Cortex of kidney (tissue), 1 donor: ENCODE results near the gene SAP130.

Experiments
- DNase-seq: peaks from one replicate; lab custom pipeline; 2025; lab: John Stamatoyannopoulos, UW

Gene SAP130

GRCh38 chr2:128027801-128028667 lies at the start of gene SAP130:
Gene SAP130 (minus strand): TSS chr2:128028059. CDS start chr2:128026292, 1,767 bp downstream.
- peak; percentile 93 for DNase-seq

DNA sequence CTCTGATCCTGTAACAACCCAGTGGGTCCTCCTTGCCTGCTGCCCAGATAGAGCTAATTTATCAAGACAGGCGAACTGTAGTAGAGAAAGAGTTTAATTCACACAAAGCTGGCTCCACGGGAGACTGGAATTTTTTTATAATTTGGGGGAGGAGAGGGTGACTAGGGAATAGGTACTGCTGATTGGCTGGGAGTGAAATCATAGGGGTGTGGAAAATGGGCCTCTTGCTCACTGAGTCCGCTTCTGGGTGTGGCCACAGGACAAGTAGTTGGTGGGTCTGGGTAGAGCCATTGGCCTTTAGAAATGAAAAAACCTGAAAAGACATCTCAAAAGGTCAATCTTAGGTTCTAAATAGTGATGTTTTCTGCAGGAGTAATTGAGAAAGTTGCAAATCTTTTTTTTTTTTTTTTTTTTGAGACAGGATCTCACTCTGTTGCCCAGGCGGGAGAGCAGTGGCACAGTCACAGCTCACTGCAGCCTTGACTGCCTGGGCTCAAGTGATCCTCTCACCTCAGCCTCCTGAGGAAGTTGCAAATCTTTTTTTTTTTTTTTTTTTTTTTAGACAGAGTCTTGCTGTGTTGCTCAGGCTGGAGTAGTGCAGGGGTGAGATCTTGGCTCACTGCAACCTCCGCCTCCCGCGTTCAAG lies 48.7 kb upstream of the SAP130 start:
- DNase-seq: no peak

DNA sequence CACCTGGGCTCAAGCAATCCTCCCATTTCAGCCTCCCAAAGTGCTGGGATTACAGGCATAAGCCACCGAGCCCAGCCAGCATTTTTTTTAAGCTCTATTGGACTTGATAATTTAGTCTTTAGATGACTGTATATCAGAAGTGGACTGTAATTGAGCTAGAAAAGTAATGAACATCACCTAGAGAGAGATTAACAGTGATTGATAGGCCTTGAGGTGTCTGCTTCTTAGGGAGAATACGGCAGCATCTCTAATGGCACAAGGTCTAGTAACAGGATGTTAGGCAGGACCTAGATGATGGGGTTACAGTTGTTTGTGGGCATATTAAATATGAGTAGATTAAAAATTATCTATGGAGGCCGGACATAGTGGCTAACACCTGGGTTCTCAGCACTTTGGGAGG lies 45.4 kb upstream of the SAP130 start:
- no peak for DNase-seq

DNA sequence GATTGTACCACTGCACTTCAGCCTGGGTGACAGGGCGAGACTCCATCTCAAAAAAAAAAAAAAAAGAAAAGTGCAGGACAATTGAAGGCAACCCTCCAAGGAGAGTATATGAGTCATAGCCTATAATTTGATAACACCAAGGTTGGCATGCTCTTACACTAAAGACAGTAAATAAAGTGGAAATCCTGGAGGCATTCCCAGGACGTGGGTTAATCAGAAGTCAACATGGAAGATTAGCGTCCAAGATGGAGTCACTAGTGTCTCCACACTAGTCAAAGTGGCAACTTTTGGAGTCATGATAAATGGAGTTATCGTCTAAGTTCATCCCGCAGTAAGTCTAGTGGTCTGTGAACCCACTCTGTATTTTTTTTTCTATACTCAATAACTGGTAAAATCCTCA lies 41.9 kb upstream of the SAP130 start:
- DNase-seq: no peak

DNA sequence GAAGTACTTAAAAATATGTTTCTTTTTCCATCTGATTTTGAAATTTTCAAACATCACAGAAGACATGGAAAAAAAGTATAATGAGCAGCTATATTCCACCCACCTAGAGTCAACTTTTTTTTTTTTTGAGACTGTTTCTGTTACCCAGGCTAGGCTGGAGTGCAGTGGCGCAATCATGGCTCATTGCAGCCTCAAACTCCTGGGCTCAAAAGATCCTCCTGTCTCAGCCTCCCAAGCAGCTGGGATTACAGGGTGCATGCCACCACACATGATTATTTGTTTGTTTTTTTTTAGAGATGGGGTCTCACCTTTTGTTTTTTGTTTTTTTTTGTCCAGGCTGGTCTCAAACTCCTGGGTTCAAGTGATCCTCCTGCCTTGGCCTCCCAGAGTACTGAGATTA lies 36.5 kb upstream of the SAP130 start:
- no peak for DNase-seq

DNA sequence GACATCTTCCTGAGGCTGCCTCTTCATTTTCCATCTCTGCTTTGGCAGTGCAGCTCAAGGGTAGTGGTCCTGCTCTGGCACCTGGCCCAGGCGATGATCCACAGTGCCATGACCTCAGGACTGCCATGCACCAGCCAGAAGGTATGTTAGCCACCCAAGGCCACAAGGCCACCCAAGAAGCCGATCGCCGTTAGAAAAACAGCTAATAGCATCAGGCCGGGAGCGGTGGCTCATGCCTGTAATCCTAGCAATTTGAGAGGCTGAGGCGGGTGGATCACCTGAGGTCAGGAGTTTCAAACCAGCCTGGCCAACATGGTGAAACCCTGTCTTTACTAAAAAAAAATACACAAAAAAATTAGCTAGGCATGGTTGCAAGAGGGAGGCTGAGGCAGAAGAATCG lies 34.7 kb upstream of the SAP130 start:
- DNase-seq: no peak

DNA sequence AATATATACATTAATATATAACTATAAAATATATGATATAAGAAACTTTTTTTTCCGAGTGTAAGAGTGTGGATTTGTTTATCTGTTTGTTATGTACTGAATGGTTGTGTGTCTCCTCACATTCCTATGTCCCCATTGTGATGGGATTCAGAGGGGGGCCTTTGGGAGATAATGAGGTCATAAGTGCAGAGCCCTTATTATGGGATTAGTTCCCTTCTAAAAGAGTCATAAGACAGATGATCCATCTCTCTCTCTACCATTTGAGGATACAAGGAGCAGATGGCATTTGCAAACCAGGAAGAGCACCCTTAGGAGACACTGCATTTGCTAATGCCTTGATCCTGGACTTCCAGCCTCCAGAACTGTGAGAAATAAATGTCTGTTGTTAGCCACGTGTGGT lies 30.3 kb upstream of the SAP130 start:
- no peak for DNase-seq

- DNase-seq: no peak
Observed at GRCh38 chr2:128057334-128057733, 29.5 kb upstream of the SAP130 start.

GRCh38 chr2:128054104-128054885 lies 26.4 kb upstream of the SAP130 start:
- no peak for DNase-seq

GRCh38 chr2:128053331-128053730 lies 25.5 kb upstream of the SAP130 start:
- no peak for DNase-seq

DNA sequence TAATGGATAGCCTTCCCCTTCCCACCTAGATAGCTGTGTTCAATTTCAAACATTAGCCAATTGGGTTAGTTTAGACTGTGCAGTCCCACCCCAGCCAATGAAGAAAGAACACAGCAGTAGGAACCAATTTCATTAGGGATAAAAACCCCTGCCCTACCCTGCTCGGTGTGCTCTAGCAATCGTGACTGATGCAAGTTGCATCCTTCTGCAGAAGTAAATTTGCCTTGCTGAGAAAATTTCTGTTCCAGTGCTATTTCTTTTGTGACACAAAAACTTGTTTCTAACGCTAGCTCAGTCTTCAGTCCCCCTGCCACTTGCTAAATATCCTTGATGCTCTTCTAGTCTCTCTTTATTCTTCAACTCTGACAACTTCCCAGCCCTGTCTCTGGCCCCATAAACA lies 15.2 kb upstream of the SAP130 start:
- no peak for DNase-seq

DNA sequence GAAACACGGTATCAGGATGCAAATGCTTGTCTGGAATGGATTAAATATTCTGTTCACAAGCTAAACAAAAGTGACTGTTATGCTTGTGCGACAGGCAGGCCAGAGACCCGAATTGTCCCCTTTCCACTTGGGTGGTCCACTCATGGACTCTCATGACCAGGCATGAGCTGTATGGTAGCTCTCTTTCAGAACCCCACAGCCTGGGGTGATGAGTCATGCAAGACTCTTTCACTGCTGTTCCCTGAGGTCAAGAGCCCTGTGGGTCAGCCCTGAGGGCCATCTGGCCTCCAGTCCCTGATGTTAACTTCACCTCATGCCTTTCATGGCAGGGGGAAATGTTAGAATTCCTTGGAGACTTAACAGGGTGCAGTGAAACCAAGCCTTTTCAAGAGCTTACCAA lies 13.7 kb upstream of the SAP130 start:
- no peak for DNase-seq

DNA sequence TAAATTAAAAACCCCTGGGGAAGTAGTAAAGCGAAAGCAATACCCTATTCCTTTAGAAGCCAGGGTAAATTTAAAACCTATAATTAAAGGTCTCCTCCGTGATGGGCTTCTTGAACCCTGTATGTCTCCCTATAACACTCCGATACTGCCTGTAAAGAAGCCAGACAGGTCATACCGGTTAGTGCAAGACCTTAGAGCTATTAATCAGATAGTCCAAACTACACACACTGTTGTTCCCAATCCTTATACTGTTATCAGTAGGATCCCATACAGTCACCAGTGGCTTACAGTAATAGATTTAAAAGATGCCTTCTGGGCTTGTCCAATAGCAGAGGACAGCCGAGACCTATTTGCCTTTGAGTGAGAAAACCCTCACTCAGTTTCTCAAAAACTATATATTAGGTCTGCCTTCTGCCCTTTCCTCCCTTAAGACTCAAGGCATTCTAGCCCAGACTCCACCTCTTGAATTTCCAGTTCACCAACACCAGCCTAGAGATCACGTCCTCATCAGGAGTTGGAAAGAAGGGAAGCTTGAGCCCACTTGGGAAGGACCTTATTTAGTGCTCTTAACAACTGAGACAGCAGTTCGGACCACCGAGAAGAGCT lies 12.4 kb upstream of the SAP130 start:
- DNase-seq: no peak

DNA sequence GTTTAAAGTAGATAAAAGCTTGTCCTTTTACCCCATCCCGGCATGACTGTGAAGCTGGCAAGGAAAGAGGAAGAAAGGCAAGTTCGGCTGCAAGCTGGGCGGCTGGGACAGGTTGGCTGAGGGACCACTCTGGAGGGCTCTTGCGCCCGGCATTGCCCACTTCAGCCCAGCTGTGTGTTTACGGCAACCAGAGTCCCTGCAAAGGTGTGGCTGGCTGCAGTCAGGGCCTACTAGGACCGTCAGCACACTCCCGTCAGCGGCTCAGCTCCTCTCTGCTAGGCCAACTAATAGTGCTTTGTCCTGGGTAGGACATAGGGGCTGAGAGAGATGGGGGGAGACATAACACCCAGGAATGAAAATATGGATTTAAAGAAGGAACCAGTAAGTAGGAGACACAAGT lies 11.7 kb upstream of the SAP130 start:
- DNase-seq: no peak

DNA sequence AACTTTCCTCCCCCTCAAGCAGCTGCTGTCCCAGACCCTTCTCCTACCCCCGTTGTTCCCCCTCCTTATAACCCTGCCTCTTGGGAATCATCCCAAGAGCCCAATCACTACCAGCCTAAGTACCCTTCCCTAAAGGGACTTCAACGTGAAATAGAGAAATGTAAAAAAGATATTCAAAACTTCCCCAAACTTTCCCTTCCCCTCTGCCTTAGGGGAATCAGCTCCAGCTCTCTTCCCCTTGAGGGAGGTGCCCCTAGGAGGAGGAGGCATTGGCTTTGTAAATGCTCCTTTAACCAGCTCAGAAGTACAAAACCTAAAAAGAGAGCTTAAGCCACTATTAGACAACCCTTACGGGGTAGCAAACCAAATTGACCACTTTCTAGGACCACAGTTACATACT lies 10.6 kb upstream of the SAP130 start:
- DNase-seq: no peak

- no peak for DNase-seq
Observed at GRCh38 chr2:128037649-128038048, 9.8 kb upstream of the SAP130 start.

DNA sequence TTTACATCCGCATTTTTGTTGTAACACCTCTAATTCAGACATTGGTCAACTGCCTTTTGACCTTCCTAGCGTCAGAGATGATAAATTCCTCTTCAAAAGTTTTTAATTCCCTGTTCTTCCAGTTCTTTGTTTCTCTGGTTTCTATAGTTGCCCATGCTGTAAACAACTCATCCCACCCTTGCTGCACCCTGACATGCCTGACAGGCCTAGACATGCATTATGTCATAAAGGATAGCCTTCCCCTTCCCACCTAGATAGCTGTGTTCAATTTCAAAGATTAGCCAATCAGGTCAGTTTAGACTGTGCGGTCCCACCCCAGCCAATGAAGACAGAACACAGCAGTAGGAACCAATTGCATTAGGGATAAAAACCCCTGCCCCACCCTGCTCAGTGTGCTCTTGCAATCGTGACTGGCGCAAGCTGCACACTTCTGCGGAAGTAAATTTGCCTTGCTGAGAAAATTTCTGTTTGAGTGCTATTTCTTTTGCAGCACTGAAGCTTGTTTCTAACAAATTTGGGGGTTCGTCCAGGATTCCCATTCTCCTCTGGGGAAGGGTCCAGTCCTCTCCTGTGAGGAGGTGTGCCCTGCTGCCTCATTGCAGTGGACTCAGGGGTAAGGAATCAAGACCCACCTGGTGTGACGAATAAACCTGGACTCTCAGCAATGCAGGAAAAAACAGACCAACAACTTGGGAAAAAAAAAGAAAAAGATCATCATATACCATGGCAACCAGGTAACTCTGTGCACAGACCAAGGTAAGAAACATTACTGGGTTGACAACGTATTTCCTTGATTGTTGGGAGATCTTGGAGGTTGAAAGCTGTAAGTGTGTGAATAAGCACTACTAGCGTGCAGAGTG lies 9.1 kb upstream of the SAP130 start:
- no peak for DNase-seq

- no peak for DNase-seq
Observed at GRCh38 chr2:128032092-128032491, 4.2 kb upstream of the SAP130 start.

GRCh38 chr2:128028668-128029054 lies 802 bp upstream of the SAP130 start:
- no peak for DNase-seq

- DNase-seq: peak; percentile 68
Observed at GRCh38 chr2:128027278-128027800, 520 bp downstream of the SAP130 start.
